Measurements from ENCODE around the gene ZMIZ1.
A peak's percentile ranks its signal among the peaks of the same experiment; 100 is the strongest.
"Not testable (repeated sequence)": the region's sequence is repeated elsewhere in the genome, so short reads cannot be mapped to it uniquely, and the experiment has no call there.

Gene ZMIZ1

DNA sequence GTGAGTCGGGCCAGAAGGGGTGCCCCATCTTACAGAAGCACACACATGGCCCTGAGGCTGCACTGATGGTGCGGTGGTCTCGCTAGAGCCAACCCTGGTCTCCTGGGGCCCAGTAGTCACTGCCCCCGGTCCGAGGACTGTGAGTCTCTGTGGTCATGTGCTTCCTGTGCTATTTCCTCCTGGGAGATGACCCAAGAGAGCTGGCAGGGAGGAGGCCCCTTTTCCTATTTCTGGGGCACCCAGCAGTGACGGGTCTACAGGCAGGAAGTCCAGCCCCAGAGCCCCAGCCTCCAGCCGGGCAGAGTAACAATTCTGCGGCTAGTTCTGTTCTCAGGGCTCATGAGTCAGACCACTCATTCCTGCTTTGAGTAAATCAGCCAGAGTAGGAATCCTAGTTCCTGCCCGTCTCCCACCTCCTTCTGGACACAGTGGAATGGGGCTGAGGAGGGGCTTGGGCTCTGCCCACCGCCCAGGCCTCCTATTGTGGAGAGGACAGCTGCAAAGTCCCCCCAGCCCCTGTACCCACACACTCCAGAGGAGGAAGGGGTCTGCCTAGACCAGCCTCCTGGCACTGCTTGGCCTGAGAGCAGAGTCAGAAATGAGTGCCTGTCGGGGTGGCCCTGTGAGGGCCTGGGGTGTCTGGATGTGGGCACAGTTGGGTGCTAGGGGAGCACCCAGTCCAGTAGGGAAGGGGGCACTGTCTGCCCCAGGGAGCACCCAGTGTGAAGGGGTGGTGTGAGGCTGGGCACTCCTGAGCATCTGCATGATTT is 198.0 kb downstream of the ZMIZ1 start:
- no peak for DNase-seq (ENCODE audit: low read depth in 2 of 2)

DNA sequence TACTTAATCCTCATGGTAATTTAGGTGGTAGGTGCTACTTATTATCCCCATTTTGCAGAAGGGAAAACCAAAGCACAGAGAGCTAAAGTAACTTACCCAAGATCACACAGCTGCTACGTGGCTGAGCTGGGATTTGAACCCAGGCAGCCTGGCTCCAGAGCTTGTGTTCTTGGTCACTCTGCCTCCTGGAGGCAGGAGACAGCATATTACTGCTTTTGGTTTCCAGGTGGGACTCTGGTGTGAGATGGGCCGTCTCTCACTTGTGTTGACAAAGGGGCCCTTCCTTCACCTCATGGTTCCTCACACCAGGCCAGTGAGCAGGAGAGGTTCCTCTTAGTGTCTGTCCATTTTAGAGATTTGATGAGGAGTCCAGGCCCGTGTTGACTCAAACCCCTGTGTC is 198.7 kb downstream of the ZMIZ1 start:
- DNase-seq (ENCODE audit: low read depth in 2 of 2): no peak

DNA sequence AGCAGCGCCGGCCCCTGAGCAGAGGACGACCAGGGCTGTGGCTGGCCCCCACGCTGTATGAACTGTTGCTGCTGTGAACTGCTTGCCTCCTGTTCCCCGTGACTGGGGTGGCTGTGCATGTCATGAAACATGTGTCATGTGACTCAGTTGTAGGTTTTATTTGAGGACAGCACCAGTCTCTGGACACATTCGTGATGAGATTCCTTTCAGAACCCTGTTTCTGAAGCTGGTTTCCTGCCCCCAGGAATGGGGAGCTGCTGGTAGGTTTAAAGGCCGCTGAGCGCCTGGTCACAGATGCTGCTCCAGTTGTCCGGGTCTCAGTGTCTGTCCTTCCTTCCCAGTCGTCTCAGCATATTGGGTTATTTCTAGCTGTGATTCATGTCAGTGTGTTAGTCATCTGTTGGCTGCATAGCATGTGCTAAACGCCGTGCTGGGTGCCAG is 199.4 kb downstream of the ZMIZ1 start:
- DNase-seq (ENCODE audit: low read depth in 2 of 2): no peak

DNA sequence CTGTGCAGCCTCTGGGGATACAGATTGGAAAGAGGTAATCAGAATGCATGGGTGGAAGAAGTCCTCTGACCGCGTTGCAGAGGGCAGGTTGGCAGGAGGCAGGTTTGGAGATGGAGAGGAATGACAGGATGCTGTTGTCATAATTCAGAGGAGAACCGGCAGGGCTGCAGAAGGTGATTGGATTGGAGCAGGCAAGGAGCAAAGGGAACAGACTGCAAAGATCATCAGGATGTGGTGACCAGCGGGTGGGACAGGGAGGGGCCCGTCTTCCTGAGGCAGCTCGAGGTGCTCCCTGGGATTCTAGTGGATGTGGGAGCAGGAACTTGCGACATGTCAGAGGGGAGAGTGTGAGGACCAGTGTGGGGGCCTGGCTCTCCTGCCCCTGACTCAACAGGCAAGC is 200.0 kb downstream of the ZMIZ1 start:
- DNase-seq (ENCODE audit: low read depth in 2 of 2): no peak

DNA sequence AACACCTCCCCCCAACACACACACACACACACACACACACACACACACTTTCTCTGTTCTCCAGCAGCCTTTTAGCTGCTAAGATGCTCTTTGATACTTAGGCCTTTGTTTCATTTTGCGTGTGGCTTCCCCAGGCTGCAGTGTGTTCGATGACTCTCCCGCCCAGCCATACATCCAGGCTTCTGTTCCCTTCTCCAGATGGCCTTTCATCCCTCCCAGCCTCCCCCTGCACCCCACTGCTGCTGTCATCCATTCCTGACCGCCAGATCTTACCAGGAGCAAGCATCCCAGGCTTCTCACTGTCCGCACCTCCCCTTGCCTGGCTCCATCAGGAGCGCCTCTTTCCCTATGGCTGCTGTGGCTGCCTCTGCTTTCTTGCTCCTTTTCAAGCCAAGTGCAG is 200.7 kb downstream of the ZMIZ1 start:
- no peak for DNase-seq (ENCODE audit: low read depth in 2 of 2)

DNA sequence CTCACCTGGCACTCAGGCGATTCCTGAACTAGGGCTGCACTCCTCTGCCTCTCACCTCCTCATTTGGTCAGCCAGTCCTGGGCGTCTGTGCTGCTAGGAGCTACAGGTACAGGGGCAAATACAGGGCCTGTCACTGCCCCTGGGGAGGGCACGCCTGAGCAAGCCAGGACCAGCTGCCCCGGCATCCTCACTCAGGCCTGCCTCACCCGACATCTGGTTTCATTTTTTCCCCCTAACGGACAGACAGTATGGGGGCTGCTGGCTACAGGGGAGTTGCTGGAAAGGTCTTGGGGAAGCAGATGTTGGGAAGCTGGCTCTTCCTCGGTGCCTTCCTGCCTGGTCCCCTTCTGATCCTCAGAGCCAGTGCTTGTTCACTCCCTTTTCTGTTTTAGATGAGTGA is 201.2 kb downstream of the ZMIZ1 start:
- DNase-seq (ENCODE audit: low read depth in 2 of 2): no peak

DNA sequence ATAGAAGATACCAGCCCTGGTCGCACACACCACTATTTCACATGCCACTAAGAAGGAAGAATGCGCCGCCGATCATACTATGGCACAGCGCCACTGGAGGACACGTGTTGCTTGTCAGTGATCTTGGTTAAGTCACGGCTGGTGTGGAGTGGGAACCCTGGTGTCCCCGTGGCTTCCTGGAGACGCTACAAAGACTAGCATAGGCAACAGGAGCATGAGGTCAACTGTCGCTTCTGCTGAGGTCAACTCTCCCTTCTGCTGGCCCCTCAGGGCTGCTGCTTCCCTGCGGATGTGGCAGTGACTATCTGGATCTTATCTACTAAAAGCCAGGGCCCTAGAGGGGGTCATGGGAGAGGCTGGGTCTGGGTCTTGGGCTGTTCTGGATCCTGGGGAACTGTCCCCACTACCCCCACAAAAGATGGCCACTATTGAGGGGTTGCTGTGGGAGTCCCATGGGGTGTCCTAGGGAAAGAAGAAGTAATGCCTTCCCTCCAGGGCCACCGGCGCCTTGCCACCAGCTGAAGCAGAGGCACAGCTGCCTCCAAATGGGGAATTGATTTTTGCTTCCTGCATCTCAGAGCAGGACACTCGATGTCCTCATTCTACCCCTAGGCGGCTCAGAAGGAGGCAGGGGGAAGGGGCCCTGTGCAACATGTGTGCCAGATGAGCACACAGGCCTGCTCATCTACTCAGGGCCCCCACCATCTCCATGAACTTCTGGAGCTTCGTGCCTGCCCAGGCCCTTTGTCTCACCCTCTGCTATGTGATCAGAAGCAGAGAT is 201.9 kb downstream of the ZMIZ1 start:
- no peak for DNase-seq (ENCODE audit: low read depth in 2 of 2)

DNA sequence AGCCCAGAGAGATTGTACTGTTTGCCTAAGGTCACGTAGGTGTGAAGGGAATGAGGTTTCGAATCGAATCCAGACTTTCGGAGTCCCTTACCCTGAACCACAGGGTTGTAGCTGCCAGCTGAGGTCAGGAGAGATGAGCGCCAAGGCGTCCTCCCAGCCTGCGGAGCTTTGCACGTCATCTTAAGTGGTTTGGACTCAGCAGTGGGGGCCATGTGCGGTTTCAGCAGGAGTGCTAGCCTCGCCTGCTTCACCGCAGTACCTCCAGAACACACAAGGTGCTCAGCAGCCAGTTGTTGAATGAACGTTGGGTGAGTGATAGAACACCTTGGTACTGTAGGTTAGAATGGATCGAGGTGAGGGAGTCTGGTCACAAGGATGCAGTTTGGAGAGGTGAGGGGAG is 203.6 kb downstream of the ZMIZ1 start:
- DNase-seq (ENCODE audit: low read depth in 2 of 2): no peak

DNA sequence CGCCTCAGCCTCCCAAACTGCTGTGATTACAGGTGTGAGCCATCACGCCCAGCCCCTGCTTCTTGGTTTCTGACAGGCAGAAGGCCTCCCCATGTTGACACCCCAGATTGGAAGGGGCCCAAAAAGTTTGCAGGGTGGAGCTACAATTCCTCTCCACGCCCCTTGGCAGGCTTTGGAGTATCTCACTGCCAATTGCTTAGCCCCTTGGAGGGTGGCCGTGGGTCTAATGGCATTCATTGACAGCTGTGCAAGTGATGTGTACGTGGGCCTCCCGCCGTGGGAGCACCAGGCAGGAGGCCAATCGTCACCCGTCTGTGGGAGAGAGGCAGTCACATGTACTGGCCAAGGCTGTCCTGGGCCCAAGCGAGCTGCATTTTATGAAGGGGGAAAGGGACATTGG is 204.8 kb downstream of the ZMIZ1 start:
- no peak for DNase-seq (ENCODE audit: low read depth in 2 of 2)

DNA sequence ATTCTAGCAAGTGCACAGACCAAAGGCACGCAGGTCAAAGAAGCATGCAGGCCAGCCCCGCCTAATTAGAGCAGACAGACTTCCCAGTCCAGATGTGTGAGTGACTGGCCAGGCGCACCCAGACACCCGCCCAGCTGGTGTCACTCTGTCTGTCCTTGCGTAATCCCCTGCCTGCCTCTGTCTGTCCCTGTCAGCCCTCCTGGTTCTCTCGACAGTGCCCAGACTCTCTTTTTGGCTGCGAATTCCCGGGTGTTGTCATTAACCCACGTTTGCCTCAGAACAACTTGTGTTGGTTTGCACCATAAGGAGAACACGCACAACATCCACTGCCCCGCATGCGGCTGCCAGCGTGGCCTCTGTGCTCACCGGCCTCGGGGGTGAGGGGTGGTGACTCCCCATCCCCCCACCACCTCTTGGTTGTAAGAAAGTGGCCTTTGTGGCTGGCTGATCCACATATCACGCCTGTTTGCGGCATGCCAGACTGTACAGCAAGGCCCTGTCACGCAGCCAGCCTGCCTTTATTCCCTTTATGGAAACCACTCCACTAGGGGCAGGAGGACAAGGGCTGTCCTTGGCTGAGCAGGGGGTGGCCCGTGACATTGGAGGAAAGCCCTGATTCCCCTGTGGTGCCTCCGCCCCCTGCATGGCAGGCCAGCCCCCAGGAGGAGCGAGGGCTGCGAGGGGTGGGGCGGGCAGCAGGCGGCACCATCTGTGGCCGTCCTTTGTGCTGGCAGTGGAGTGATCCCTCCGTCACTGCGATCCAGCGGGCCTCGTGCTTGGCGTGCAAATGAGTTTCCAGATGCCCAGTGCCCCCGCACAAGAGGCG is 205.7 kb downstream of the ZMIZ1 start:
- DNase-seq (ENCODE audit: low read depth in 2 of 2): no peak

DNA sequence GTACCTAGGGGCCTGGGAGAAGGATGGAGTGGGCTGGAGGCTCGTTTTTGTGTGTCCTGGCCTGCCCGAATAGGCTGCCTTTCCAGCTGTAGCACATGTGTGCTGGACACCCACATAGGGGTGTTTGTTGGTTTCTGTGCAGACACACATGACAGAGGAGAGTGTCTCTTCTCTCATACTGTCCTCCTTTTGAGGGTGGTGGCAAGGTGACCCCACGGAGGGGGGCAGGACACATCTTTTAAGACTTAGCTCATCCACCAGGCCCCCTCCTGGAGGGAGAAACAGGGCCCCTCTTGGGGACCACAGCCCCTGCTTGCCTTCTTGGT is 206.3 kb downstream of the ZMIZ1 start:
- DNase-seq (ENCODE audit: low read depth in 2 of 2): no peak

DNA sequence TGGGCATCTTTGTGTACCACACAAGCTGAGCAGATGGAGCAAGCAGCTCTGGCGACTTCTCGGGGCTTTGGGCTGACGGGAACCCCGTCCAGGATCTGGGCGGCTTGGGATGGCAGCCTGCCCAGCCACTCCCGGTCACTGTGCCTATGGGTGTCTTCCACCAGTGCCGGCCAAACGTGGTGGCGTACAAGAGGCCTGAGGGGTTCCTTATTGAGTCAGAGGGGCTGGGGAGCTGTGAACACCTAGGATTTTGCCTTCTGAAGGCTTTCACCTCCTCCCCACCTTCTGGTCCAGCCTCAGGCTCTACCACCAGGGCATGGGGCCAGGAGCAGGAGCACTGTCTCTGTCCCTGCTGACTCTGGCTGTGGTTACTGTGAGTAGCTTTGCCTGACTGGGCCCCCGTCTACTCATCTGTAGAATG is 206.7 kb downstream of the ZMIZ1 start:
- no peak for DNase-seq (ENCODE audit: low read depth in 2 of 2)

DNA sequence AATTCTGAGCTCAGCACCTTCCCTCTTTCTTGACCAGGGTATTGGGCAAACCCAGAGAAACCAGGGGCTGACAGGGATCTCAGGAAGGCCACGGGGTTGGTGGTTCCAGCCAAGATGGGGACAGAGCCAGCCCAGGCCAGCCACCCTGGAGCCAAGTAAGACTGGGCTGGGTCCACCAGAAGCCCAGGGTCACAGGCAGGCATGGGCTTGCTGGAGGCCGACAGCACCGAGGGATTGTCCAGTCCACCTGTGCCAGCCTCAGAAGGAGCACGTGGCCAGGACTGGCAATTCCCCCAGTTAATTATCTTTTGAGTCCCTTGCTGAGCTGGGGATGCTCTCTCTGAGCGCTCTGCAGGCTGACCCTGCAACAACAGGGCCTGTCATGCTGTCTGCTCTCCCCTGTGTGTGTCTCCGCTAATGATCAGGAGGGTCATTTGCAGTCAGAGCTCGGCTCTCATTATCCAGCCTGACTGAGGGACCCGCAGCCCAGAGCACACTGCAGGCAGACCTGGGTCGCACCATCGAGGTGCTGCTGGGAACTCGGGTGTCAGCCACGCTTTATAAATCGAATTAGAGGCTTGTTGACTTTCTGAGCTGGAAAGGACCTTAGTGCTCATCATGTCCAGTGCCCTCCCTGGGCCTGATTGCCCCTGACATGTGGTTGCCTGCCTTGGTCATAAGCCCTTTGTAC is 209.0 kb downstream of the ZMIZ1 start:
- DNase-seq (ENCODE audit: low read depth in 2 of 2): no peak

DNA sequence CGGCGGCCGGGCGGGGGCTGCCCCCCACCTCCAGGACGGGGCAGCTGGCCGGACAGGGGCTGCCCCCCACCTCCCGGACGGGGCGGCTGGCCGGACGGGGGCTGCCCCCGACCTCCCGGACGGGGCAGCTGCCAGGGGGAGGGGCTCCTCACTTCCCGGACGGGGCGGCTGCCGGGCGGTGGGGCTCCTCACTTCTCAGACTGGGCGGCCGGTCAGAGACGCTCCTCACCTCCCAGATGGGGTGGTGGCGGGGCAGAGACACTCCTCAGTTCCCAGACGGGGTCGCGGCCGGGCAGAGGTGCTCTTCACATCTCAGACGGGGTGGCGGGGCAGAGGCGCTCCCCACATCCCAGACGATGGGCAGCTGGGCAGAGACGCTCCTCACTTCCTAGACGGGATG is 210.3 kb downstream of the ZMIZ1 start:
- DNase-seq (ENCODE audit: low read depth in 2 of 2): not testable (repeated sequence)

DNA sequence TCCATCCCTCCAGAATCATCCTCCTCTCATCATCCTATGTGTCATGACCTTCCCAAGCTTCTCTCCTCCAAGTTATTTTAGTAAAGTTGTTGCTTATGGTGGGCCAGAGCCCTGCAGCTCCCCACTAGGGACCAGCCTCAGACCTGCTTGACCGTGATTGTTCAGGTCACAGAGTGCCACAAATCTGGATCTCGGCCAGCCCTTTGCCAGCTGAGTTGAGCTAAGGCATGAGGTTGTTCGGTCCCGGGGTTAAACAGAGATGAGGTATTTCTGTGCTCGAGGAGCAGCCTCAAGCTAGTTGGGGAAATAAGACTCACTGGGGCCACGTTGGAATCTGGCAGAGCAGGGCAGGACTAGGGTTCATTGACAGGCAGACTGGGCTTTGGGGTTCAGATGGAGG is 212.2 kb downstream of the ZMIZ1 start:
- no peak for DNase-seq (ENCODE audit: low read depth in 2 of 2)

DNA sequence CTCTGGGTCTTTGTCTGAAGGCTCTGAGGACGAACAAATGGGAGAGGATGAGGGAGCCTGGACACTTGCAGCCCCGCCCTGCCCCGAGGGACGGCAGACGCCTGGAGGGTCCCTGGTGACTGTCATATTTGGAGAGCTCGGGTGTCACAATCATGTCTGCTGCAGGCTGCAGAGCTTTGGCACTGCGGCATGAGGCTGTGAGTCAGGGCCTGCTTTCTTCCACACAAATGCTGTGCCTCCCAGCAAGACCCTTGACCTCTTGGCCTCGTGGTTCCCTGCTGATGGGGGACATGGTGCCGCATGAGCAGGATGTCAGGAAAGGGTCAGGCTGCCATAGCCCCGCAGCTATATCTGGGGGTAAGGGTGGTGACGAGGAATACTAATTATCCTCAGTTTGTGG is 213.6 kb downstream of the ZMIZ1 start:
- no peak for DNase-seq (ENCODE audit: low read depth in 2 of 2)

DNA sequence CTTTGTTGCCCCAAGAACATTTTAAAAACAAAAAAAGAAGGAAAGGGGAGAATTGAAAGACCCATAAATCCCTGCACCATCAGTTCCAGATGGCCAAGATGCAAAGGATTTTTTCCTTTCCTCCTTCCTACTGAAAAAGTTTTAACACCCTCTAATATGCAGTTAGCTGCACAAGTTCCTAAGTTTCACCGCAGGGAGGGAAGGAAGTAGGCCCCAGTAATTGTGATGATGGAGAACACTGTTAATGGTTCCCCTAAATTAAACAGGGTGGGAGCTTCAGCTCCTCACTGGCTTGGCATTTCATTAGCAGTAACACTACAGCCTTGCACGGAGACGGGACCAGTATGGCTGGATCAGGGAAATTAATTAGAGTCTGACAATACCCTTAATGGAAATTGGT is 214.8 kb downstream of the ZMIZ1 start:
- no peak for DNase-seq (ENCODE audit: low read depth in 2 of 2)

DNA sequence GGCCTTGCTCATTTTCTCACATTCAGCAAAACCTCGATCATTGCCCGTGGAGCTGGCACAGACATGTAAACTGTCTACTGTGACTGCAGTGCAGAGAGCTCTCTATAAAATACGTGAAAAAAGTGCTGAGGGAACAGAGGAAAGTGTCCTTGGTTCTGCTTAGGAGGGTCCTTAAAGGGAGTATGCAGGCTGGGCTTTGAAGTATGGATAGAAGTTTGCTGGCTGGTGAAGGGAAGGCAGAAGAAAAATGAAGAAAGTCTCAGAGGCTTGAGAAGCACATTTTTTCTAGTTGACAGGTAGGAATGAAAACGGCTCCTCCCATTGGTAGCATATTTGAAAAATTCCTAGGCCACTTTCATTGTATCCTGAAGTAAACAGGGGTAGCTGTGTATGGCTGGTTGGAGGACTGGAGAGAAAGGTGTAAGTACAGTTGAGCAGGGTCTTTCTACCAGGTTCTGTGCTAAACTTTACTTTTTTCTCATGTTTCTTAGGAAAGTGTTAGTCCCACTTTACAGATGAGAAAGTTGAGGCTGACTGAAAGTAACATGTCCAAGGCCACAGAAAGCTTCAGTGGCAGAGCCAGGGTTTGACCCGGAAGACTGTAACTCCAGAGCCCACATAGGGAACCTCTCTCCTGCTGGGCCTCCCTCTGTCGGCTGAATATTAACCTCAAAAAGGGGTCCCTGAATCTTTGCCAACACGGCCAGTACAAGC is 215.5 kb downstream of the ZMIZ1 start:
- no peak for DNase-seq (ENCODE audit: low read depth in 2 of 2)

DNA sequence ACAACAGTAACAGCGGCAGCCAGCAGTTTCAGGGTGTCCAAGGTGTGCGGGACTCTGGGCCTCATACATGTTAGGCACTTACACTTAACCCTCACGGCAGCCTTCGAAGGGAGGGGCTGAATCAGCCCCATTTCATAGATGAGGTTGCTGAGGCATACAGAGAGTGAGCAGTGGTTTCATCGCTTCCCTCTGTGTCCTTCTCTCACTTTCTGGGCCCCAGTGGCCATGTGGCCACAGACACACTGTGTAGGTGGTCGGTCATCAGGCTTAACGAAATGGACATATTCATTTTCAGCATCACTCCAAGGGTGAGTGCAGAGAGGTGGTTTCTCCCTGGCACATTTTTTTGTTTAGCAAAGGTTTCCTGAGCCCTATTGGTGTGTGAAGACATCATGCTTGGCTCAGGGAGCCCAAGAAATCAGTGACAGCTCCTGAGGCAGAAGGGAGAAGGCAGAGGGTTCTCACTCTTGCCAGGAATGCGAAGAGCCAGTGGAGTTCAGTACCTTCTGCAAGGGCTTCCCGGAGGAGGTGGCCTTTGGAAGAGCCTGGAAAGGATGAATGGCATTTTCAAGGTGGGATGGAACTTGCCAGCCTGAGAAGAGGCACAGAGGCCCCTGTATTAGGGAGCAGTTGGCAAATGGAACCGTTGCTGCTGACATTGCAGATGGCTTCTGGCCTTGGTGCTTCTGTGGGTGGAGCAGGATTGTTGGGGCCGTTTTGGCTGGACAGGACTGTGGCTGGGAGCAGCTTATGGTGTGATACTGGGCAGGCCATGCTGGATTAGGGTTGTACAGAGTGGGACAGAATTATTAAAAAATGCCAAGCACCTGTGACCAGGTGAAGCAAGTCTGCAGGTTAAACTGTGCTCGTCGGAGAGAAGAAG is 216.8 kb downstream of the ZMIZ1 start:
- peak in 1 of 2 experiments; percentile 19 for DNase-seq (ENCODE audit: low read depth in 2 of 2)

DNA sequence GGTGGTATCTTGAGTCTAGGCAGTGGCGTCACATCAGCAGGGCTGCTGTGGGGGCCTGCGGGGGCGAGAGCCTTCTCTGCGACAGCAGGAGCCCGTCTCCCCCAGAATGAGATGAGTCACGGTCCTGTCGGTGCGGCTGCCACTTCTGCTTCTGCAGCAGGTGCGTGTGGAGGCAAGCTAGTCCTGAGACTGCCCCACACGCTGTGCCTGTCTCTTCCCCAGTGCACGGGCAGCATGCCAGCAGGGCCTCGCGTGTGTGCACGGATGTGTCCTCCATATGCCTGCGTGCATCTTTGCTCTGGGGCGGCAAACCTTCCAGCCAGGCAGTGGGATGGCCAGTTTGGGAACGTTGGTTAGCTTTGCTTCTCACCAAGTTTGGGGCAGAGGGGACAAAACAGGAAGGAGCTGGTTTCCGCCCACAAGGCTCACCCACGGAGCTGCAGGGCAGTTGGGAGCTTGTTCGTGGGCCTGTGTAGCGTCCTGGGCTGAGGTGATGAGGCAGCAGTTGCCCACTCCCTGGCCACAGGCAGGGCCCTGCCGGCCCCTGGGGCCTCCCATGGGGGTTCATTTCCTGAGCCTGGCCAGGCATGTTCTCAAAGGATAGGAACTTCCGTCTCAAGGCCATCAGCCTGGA is 217.7 kb downstream of the ZMIZ1 start:
- DNase-seq (ENCODE audit: low read depth in 2 of 2): peak; percentile 55 to 64

Data from stimulated activated CD4-positive, alpha-beta T cell treated with anti-CD3 and anti-CD28 coated beads, Interleukin-12 subunit alpha, Interleukin-12 subunit beta, amount 100 ng/mL, for 24 hours (primary cell).